GM10266 (cell line): ENCODE data around the gene OCRL.

Source experiments
- DNase-seq: peaks from one replicate; pipeline ENCODE4 v3.0.0; 2012; ENCODE audit errors: extremely low spot score
- TF ChIP-seq, protein P1 (sequence below): IDR thresholded peaks from 2 replicates; pipeline ENCODE4 v1.5.1; 2012; ENCODE audit warnings: mild to moderate bottlenecking, low read depth; ENCODE audit not compliant: control insufficient read depth, insufficient read depth; ENCODE audit errors: missing control alignments

OCRL gene

DNA sequence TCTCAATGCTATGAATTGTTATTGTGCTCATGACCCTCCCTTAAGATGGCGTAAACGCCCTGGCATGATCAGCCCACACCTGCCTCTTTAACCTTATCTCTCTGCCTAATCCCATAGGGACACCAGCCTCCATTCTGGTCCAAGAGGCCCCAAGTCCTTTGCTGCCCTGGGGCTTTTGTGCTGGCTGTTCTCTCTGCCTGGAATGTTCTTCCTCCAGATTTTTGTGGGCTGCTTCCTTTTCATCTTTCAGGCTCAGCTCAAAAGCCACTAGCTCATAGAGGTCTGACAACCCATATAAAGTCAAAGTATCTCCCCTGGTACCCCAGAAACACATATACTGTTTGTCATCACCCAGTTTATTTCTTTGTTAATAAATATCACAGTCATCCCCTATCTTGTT is 72.3 kb downstream of the OCRL start:
- TF ChIP-seq, protein P1, sequence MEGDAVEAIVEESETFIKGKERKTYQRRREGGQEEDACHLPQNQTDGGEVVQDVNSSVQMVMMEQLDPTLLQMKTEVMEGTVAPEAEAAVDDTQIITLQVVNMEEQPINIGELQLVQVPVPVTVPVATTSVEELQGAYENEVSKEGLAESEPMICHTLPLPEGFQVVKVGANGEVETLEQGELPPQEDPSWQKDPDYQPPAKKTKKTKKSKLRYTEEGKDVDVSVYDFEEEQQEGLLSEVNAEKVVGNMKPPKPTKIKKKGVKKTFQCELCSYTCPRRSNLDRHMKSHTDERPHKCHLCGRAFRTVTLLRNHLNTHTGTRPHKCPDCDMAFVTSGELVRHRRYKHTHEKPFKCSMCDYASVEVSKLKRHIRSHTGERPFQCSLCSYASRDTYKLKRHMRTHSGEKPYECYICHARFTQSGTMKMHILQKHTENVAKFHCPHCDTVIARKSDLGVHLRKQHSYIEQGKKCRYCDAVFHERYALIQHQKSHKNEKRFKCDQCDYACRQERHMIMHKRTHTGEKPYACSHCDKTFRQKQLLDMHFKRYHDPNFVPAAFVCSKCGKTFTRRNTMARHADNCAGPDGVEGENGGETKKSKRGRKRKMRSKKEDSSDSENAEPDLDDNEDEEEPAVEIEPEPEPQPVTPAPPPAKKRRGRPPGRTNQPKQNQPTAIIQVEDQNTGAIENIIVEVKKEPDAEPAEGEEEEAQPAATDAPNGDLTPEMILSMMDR, result no peak
- no peak for DNase-seq

DNA sequence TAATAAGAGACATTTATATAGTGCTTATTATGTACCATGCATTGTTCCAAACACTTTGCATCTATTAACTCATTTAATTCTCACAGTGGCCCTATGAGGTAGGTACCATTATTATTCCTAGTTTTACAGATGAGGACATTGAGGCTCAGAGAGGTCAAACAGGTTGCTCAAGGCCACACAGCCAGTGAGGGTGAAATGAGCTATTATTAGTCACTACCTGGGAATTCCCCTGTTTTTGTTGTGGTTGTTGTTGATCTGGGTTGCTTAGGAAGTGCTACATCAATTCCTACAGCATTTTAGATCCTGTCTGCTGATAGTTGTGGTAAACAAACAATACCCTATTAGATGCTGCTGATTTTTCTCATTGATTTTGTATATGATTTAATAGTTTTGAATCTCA is 73.5 kb downstream of the OCRL start:
- no peak for DNase-seq
- TF ChIP-seq, protein P1, result no peak

DNA sequence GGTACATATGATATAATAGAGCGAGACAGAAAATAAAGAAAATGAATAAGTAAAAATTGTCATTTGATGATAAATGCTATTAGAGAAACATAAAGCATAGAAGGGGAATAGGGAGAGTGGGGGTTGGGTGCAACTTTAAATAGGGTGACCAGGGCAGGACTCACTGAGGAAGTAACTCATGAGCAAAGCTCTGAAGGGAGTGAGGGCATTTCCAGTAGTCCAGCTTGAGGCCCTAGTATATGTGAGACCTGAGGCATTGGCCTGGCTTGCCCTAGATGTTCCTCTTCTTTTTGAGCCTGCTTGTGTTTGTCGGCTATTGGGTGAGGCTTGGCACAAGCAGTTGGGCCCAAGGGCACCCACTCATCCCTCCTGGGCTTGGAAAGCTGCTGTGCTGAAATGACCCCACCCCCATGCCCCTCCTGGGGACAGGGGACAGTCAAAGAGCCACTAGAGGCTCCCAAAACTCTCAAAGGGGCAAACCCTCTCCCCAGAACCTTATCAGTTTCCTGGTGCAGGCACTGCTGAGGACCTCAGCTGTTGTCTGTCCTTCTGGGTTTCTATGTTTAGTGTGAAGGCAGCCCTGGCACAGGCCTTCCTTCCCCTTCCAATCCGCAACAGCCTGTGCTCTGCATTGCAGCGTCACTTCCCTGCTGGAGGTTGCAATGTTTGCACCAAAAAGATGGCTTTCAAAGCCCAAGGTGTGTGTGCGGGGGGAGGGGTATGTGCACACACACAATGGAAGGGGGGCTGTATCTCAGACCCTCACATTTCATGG is 74.6 kb downstream of the OCRL start:
- TF ChIP-seq, protein P1, result no peak
- no peak for DNase-seq

DNA sequence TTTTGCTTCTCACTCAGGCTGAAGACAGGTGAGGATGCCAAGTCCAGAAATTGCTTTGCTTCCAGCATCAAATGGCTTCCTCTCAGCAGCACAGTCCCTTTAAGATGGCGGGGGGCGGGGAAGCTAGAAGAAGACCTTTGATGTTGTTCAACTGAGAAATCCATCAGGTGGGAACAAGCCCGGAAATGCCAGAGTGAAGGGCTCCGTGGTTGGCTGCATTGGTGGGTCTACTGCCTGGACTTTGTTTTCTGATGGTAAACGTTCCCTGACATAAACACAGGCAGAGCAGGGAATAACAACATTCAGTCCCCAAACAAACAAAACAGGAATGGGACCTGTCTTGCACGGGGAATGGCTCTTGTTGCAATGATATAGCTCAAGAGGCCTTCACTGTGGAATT is 77.4 kb downstream of the OCRL start:
- no peak for DNase-seq
- TF ChIP-seq, protein P1, result no peak

DNA sequence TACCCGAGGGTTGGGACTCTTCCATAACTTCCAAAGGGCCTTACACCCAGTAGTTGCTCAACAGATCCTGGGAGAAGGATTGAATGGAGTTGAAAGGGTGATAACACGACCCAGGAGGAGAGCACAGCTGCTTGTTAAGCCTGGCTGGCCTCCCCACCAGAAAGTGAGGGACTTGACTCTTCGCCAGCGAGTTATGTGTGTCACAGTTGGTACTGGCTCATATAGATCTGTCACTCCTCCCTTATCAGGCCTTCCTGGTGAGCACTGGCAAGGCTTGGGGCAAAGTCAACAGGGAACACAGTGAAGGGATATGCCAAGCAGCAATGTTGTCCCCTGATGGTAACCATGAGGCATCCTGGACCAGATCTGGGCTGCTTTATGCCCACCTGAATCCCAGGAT is 78.9 kb downstream of the OCRL start:
- DNase-seq, result no peak
- TF ChIP-seq, protein P1, result no peak

DNA sequence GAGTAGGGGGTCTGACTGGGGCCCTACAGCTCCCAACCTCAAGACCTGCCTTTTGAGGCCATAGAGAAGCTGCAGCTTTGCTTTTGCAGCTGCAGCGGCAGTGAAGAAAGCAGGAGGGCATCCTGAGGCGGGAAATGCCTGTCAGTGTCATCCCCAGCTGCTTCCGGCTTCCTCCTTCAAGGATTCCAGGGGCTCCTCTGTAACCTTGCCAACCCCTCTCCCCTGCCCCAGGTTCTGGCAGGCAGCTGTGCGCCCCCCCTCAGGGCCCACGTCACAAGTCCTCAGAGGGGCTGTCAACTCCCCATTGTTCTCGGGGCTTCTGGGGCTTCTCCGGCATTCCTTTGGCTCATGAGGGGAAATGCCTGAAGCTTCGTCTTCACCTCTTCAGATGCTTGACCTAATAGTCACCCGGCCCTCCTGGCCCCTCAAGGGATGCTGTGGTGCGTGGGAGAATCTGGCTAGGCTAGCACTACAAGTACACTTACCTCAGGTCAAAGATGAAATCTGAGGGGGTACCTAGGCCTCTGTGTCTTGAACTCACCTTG is 82.8 kb downstream of the OCRL start:
- DNase-seq, result no peak
- TF ChIP-seq, protein P1, result no peak

DNA sequence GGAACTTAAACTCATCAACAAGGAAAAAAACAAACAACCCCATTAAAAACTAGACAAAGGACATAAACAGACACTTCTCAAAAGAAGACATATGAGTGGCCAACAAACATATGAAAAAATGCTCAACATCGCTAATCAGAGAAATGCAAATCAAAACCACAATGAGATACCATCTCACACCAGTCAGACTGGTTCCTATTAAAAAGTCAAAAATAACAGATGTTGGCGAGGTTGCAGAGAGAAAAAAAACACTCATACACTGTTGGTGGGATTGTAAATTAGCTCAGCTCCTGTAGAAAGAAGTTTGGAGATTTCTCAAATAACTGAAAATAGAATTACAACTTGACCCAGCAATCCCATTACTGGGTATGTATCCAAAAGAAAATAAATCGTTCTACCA is 86.0 kb downstream of the OCRL start:
- TF ChIP-seq, protein P1, result no peak

More for the DNA sequence above, 86.0 kb downstream of the OCRL start:
- no peak for DNase-seq
